Panc1 (cell line): ENCODE measurements around the gene KCTD1.

Source experiments
- POLR2AphosphoS5 ChIP-seq: IDR thresholded peaks from 2 replicates; pipeline ENCODE4 v1.6.1; 2012; ENCODE audit warnings: mild to moderate bottlenecking, low read depth, low read length, moderate library complexity
- TCF7L2 ChIP-seq: IDR thresholded peaks from 2 replicates; pipeline ENCODE4 v1.6.1; 2011; ENCODE audit warnings: mild to moderate bottlenecking, low read depth, low read length, inconsistent platforms
- TF ChIP-seq, protein P1 (sequence below), 2 experiments: IDR thresholded peaks; 2 replicates each; pipeline ENCODE4 v1.6.1; 2011 to 2012; ENCODE audit warnings: low read depth in 2 of 2, control low read depth in 1 of 2, low read length in 1 of 2, mild to moderate bottlenecking in 1 of 2, moderate library complexity in 1 of 2; ENCODE audit not compliant: insufficient read depth in 1 of 2
- TF ChIP-seq, protein P2 (sequence below): fragments of 450-650 bp; IDR thresholded peaks from 2 replicates; pipeline ENCODE4 v1.5.1; 2017; ENCODE audit warnings: mild to moderate bottlenecking

GRCh38 chr18:26461405-26461804, 86.9 kb downstream of the KCTD1 start:
- TF ChIP-seq, protein P1, sequence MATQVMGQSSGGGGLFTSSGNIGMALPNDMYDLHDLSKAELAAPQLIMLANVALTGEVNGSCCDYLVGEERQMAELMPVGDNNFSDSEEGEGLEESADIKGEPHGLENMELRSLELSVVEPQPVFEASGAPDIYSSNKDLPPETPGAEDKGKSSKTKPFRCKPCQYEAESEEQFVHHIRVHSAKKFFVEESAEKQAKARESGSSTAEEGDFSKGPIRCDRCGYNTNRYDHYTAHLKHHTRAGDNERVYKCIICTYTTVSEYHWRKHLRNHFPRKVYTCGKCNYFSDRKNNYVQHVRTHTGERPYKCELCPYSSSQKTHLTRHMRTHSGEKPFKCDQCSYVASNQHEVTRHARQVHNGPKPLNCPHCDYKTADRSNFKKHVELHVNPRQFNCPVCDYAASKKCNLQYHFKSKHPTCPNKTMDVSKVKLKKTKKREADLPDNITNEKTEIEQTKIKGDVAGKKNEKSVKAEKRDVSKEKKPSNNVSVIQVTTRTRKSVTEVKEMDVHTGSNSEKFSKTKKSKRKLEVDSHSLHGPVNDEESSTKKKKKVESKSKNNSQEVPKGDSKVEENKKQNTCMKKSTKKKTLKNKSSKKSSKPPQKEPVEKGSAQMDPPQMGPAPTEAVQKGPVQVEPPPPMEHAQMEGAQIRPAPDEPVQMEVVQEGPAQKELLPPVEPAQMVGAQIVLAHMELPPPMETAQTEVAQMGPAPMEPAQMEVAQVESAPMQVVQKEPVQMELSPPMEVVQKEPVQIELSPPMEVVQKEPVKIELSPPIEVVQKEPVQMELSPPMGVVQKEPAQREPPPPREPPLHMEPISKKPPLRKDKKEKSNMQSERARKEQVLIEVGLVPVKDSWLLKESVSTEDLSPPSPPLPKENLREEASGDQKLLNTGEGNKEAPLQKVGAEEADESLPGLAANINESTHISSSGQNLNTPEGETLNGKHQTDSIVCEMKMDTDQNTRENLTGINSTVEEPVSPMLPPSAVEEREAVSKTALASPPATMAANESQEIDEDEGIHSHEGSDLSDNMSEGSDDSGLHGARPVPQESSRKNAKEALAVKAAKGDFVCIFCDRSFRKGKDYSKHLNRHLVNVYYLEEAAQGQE (IDR thresholded peaks at IDR 0.05; ENCODE audit: insufficient read depth in 1 of 2, low read depth in 2 of 2, low read length in 1 of 2) = no peak
- TF ChIP-seq POLR2AphosphoS5 = no peak
- TF ChIP-seq, protein P2, sequence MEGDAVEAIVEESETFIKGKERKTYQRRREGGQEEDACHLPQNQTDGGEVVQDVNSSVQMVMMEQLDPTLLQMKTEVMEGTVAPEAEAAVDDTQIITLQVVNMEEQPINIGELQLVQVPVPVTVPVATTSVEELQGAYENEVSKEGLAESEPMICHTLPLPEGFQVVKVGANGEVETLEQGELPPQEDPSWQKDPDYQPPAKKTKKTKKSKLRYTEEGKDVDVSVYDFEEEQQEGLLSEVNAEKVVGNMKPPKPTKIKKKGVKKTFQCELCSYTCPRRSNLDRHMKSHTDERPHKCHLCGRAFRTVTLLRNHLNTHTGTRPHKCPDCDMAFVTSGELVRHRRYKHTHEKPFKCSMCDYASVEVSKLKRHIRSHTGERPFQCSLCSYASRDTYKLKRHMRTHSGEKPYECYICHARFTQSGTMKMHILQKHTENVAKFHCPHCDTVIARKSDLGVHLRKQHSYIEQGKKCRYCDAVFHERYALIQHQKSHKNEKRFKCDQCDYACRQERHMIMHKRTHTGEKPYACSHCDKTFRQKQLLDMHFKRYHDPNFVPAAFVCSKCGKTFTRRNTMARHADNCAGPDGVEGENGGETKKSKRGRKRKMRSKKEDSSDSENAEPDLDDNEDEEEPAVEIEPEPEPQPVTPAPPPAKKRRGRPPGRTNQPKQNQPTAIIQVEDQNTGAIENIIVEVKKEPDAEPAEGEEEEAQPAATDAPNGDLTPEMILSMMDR = no peak
- no peak for TF ChIP-seq TCF7L2
